GM12891 (cell line): Measurements from ENCODE around the gene LGI1.

Experiments
- PAX5 ChIP-seq: IDR thresholded peaks from 2 replicates; pipeline ENCODE4 v1.6.1; 2011; ENCODE audit warnings: low read length, moderate library complexity, mild to moderate bottlenecking; ENCODE audit not compliant: insufficient read depth, severe bottlenecking
- POLR2A ChIP-seq: IDR thresholded peaks from 2 replicates; pipeline ENCODE4 v1.6.1; 2011; ENCODE audit warnings: low read depth, low read length, control low read depth
- POLR2AphosphoS5 ChIP-seq: IDR thresholded peaks from 2 replicates; pipeline ENCODE4 v1.6.1; 2011; ENCODE audit warnings: low read depth, low read length, control low read depth
- POU2F2 ChIP-seq: IDR thresholded peaks from 2 replicates; pipeline ENCODE4 v1.6.1; 2011; ENCODE audit warnings: low read depth, mild to moderate bottlenecking, control low read depth, low read length, moderate library complexity
- SPI1 ChIP-seq: IDR thresholded peaks from 2 replicates; pipeline ENCODE4 v1.6.1; 2011; ENCODE audit warnings: low read depth, low read length, control low read depth
- TAF1 ChIP-seq: IDR thresholded peaks from 2 replicates; pipeline ENCODE4 v1.6.1; 2011; ENCODE audit warnings: low read depth, low read length, control low read depth

DNA sequence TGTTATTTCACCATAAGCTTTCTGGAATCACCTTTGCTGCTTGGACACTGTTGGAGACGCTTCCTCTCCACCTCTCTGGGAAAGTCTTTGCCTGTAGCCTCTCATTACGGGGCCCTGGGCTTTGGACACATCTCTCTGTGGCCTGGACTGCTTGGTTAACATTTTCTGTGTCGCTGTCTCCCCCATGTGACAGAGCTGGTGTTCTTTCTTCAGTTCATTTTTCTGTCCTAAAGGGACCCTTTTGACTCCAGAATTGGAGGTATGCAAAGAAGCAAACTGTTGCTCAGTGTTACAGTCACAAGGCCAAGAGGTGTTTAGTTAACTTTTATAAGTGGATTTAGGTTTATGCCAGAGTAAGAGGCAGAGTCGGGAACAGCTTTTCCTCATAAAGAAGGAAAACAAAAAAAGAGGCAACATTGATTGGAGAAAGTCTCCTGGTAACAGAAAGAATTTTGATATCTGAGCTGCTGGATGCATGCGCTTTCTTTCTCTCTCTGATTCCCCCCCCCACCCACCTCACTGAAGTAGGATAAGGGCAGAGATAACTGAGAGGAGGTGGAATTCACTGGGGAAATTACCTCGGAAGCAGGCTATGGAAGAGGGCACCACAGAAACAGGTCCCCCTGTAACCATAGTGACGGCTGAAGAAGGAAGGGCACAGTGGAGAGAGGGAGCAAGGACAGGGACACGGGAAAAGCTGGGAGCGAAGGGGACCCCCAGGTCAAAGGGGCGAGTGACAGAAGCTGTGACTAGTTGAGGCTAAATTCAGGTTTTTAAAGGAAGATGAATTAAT is 57.8 kb downstream of the LGI1 start:
- TF ChIP-seq POLR2A (no peak), POLR2AphosphoS5 (no peak), SPI1 (no peak), TAF1 (no peak), POU2F2 (no peak), PAX5 (no peak)
